ENCODE measurements around the gene SFMBT1.

Gene SFMBT1

DNA sequence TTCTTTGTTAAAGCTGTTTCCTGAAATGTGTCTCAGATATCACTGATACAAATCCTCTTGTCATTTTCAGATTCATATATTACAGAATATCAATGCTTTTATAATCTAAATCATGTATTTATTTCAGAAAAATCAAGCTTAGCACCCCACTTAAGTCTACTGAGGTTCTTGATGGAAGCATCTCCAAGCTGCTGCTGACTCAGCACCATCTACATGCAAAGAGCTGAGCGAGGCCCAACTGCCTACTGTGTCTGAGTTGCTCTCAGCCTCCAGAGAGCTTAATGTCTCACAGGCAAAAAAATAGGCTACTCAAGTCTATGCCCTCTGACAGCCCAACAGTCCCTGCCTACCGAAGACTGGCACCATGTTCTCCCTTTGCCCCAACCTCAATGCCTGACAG, 119.3 kb downstream of the SFMBT1 start:
- no peak for DNase-seq (ENCODE audit: low read depth)
- no peak overlapping the region for H3K4me3 ChIP-seq (replicated peaks; ENCODE audit: low read depth, low read length)
- TF ChIP-seq, protein P1, sequence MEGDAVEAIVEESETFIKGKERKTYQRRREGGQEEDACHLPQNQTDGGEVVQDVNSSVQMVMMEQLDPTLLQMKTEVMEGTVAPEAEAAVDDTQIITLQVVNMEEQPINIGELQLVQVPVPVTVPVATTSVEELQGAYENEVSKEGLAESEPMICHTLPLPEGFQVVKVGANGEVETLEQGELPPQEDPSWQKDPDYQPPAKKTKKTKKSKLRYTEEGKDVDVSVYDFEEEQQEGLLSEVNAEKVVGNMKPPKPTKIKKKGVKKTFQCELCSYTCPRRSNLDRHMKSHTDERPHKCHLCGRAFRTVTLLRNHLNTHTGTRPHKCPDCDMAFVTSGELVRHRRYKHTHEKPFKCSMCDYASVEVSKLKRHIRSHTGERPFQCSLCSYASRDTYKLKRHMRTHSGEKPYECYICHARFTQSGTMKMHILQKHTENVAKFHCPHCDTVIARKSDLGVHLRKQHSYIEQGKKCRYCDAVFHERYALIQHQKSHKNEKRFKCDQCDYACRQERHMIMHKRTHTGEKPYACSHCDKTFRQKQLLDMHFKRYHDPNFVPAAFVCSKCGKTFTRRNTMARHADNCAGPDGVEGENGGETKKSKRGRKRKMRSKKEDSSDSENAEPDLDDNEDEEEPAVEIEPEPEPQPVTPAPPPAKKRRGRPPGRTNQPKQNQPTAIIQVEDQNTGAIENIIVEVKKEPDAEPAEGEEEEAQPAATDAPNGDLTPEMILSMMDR (IDR thresholded peaks at IDR 0.05; ENCODE audit: low read length, missing control alignments): no peak

GRCh38 chr3:52925405-52926313, 120.2 kb downstream of the SFMBT1 start:
- TF ChIP-seq, protein P1 (IDR thresholded peaks at IDR 0.05; ENCODE audit: low read length, missing control alignments): no peak
- DNase-seq (ENCODE audit: low read depth): no peak
- no peak overlapping the region for H3K4me3 ChIP-seq (replicated peaks; ENCODE audit: low read depth, low read length)

DNA sequence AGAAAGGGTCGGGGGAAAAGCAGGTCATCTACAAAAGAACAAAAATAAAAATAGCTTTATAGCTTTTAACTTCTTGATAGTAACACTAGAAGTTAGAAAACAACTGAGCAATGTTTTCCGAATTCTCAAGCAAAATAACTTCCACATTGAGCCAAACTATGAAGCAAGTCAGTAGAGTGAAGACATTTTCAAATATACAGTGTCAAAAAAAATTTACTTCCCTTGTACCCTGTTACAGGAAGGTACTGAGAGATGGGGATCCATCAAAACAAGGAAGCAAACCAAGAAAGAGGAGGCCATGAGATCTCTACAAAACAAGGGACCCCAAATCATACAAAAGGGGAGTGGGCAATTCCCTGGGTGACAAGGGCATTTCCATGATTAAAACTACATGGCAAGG, 121.9 kb downstream of the SFMBT1 start:
- DNase-seq (ENCODE audit: low read depth): no peak
- TF ChIP-seq, protein P1 (IDR thresholded peaks at IDR 0.05; ENCODE audit: low read length, missing control alignments): no peak
- no peak overlapping the region for H3K4me3 ChIP-seq (replicated peaks; ENCODE audit: low read depth, low read length)

DNA sequence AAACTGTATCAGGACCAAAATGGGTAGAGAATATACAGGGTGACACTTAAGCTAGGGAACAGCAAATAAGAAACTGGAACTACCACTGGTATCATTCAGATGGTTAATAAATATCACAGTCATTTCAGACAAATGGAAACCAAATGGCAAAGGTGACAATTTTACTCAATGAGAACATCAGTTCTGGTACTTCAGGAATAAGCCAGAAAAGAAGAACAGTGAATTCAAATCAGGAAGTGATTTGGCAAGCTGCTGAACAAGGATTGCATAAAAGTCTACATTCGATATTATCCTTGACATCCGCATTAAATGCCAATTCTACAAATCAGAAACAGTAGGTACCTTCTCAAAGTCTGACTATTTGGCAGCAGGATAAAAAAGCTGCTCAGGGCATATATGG, 125.0 kb downstream of the SFMBT1 start:
- no peak overlapping the region for H3K4me3 ChIP-seq (replicated peaks; ENCODE audit: low read depth, low read length)
- TF ChIP-seq, protein P1 (IDR thresholded peaks at IDR 0.05; ENCODE audit: low read length, missing control alignments): no peak
- DNase-seq (ENCODE audit: low read depth): no peak

- TF ChIP-seq, protein P1 (IDR thresholded peaks at IDR 0.05; ENCODE audit: low read length, missing control alignments): no peak
- H3K4me3 ChIP-seq (replicated peaks; ENCODE audit: low read depth, low read length): no peak overlapping the region
- DNase-seq (ENCODE audit: low read depth): no peak
These were observed 128.8 kb downstream of the SFMBT1 start for GRCh38 chr3:52917044-52917443.

DNA sequence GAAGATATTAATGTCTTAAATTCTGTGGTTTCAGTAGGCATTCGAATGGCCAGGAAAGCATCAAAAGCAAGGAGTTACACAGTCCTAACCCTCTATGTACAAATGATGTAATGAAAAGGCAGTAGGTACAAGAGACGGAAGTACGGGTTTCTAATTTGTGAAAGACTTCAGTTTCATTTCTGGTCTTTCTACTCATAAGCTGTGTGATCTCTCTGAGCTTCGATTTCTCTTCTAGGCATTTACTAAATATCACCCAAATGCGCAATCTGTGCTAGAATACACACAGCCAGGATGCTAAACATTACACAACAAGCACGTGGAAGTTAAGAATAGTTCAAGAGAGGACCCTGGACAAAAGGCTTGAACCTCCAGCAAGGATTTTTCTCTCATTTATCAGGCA, 130.6 kb downstream of the SFMBT1 start:
- TF ChIP-seq, protein P1 (IDR thresholded peaks at IDR 0.05; ENCODE audit: low read length, missing control alignments): no peak
- no peak overlapping the region for H3K4me3 ChIP-seq (replicated peaks; ENCODE audit: low read depth, low read length)
- DNase-seq (ENCODE audit: low read depth): no peak

Measured in fibroblast of pulmonary artery (primary cell).